Activated T-helper 17 cell treated with anti-CD3 and anti-CD28 coated beads, Interleukin-2, amount 50 U/mL, for 72 hours (primary cell): Measurements from ENCODE around the gene SP1. TPM values are rescaled to one million over a fixed set of nuclear protein-coding genes. Genes with fewer than 3 reads are reported as not detected.
"Not testable (repeated sequence)": the region's sequence is repeated elsewhere in the genome, so short reads cannot be mapped to it uniquely, and the experiment has no call there.

Experiments used
- ATAC-seq: fragments of 150-1000 bp; cut with Tn5 transposase; replicated peaks from 2 replicates; pipeline ENCODE4 v1.10.0; 2021; ENCODE audit warnings: mild to moderate bottlenecking, moderate library complexity
- H3K27ac Mint-ChIP-seq: one replicate; pipeline ENCODE4 v1.8.0; 2022; ENCODE audit warnings: mixed read lengths
- H3K27me3 Mint-ChIP-seq: one replicate; pipeline ENCODE4 v1.8.0; 2022; ENCODE audit warnings: mixed read lengths
- H3K36me3 Mint-ChIP-seq: one replicate; pipeline ENCODE4 v1.8.0; 2022; ENCODE audit warnings: low read depth, mild to moderate bottlenecking, mixed read lengths
- H3K4me1 Mint-ChIP-seq: one replicate; pipeline ENCODE4 v1.8.0; 2022; ENCODE audit warnings: mixed read lengths
- H3K4me3 Mint-ChIP-seq: one replicate; pipeline ENCODE4 v1.8.0; 2022; ENCODE audit warnings: mild to moderate bottlenecking, mixed read lengths
- H3K9me3 Mint-ChIP-seq: one replicate; pipeline ENCODE4 v1.8.0; 2022; ENCODE audit warnings: mixed read lengths
- total RNA-seq, 2 donors: library from RNA; stranded (reverse); gene quantifications; one replicate each; pipeline ENCODE4 v1.2.3, GENCODE V29; 2022

Gene SP1
- total RNA-seq, 2 donors from 2014 or later: 80.9 to 91.5 TPM

DNA sequence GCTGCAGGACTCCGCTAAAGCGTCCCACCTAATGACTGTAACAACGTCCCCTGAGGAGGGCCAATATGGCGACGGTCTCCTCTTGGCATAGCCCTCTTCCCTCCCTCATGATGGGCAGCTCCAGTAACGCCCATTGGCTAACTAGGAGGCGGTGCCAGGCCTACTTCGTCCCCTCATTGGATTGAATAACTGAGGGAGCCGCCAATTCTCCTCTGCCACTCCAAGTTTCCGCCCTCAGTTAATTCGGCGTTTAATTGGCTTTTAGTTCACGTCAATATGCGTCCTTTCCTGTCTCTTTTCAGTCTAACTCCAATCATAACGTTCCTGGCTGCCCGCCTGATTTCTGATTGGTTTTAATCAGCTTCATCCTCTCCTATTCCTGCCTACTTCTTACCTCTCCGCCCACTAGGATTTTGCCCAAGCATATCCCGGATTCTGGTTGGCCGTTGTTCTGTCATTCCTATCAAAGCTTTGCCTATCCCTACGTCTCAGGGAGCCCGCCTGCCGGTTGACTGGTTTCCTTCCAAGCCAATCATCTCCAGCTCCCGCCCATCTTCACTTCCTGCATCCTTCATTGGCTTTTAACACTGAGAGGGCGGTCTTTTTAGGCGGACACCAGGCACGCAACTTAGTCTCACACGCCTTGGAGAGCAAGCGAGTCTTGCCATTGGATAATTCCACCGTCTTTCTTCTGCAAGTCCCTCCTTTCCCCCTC, 430 bp upstream of the SP1 start:
- Mint-ChIP-seq H3K4me1 (peaks cover 27% of the 10 kb centered on the region), H3K9me3 (no peaks in the 10 kb centered on the region), H3K27me3 (no peaks in the 10 kb centered on the region), H3K27ac (no peak overlapping the region), H3K36me3 (peaks cover 42% of the 10 kb centered on the region), H3K4me3 (no peak overlapping the region)
- ATAC-seq: peak; percentile 77

DNA sequence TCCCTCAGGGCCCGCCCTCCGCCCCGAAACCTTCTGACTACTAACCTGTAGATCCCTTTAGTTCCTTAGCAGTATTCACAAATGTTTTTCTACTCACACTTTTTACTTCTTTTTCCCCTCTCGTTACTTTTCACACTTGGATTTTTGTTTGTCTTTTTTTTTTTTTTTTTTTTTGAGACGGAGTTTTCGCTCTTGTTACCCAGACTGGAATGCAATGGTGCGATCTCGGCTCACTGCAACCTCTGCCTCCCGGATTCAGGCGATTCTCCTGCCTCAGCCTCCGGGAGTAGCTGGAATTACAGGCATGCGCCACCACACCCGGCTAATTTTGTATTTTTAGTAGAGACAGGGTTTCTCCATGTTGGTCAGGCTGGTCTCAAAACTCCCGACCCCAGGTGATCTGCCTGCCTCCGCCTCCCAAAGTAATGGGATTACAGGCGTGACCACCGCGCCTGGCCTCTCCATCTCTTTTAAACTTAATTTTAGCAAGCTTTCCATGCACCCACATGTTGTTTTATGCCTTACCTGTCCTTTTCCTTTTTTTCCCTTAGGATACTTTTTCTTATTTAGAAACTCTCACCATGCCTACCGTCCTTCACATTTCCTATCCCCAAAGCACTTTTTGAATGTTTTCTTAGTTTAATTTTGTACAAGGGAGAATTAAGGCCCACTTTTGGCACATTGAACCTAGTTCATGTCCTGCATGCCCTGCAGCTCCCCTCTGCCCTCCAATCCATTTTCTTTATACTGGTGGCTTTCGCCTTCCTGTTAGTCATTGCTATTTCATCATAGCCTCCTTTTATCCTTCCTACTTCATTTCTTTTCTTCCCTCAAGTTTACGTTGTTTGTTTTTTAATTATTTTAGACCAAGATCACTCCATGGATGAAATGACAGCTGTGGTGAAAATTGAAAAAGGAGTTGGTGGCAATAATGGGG, 1.1 kb downstream of the SP1 start:
- H3K27me3 Mint-ChIP-seq: no peaks in the 10 kb centered on the region
- peak overlapping the region; percentile 93 for H3K4me3 Mint-ChIP-seq
- ATAC-seq: no peak
- H3K9me3 Mint-ChIP-seq: no peaks in the 10 kb centered on the region
- peak overlapping the region; percentile 93 for H3K27ac Mint-ChIP-seq
- peaks cover 30% of the 10 kb centered on the region for H3K4me1 Mint-ChIP-seq
- peaks cover 57% of the 10 kb centered on the region for H3K36me3 Mint-ChIP-seq

DNA sequence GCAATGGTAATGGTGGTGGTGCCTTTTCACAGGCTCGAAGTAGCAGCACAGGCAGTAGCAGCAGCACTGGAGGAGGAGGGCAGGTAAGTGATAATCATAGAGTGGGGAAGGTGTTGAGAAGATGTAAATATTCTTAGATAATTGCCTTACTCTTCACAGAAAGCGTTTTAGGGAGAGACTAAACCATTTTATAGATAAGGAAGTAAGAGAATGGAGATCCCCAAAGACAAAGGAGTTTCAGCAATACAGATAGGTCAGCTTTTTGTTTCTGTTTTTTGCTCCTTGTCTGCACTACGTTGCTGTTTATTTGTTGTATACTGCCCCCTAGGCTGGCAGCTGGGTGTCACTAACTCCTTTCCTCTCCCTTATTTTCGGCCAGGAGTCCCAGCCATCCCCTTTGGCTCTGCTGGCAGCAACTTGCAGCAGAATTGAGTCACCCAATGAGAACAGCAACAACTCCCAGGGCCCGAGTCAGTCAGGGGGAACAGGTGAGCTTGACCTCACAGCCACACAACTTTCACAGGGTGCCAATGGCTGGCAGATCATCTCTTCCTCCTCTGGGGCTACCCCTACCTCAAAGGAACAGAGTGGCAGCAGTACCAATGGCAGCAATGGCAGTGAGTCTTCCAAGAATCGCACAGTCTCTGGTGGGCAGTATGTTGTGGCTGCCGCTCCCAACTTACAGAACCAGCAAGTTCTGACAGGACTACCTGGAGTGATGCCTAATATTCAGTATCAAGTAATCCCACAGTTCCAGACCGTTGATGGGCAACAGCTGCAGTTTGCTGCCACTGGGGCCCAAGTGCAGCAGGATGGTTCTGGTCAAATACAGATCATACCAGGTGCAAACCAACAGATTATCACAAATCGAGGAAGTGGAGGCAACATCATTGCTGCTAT, 2.0 kb downstream of the SP1 start:
- Mint-ChIP-seq H3K27me3 (no peaks in the 10 kb centered on the region), H3K36me3 (peaks cover 66% of the 10 kb centered on the region), H3K4me1 (peaks cover 33% of the 10 kb centered on the region), H3K4me3 (peak overlapping the region; percentile 93), H3K27ac (peak overlapping the region; percentile 93), H3K9me3 (no peaks in the 10 kb centered on the region)
- no peak for ATAC-seq

DNA sequence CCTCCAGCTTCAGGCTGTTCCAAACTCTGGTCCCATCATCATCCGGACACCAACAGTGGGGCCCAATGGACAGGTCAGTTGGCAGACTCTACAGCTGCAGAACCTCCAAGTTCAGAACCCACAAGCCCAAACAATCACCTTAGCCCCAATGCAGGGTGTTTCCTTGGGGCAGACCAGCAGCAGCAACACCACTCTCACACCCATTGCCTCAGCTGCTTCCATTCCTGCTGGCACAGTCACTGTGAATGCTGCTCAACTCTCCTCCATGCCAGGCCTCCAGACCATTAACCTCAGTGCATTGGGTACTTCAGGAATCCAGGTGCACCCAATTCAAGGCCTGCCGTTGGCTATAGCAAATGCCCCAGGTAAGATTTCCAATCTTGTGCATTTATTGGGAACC, 3.3 kb downstream of the SP1 start:
- H3K27ac Mint-ChIP-seq: peak overlapping the region; percentile 58
- H3K27me3 Mint-ChIP-seq: no peaks in the 10 kb centered on the region
- H3K4me3 Mint-ChIP-seq: peak overlapping the region; percentile 93
- H3K4me1 Mint-ChIP-seq: peaks cover 36% of the 10 kb centered on the region
- ATAC-seq: no peak
- no peaks in the 10 kb centered on the region for H3K9me3 Mint-ChIP-seq
- peaks cover 79% of the 10 kb centered on the region for H3K36me3 Mint-ChIP-seq

DNA sequence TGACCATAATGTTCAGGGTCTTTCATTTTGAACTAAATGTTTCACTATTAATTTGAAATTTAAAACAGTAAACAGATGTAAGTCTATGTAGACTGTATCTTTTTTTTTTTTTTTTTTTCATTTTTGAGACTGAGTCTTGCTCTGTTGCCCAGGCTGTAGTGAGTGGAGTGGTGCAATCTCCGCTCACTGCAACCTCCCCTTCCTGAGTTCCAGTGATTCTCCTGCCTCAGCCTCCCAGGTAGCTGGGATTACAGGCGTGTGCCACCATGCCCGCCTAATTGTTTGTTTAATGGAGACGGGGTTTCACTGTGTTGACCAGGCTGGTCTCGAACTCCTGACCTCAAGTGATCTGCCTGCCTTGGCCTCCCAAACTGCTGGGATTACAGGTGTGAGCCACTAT, 6.4 kb downstream of the SP1 start:
- H3K27ac Mint-ChIP-seq: peak overlapping the region; percentile 35
- H3K9me3 Mint-ChIP-seq, ATAC-seq, H3K27me3 Mint-ChIP-seq: not testable (repeated sequence)
- peaks cover 98% of the 10 kb centered on the region for H3K36me3 Mint-ChIP-seq
- peak overlapping the region; percentile 67 for H3K4me3 Mint-ChIP-seq
- H3K4me1 Mint-ChIP-seq: peaks cover 40% of the 10 kb centered on the region

DNA sequence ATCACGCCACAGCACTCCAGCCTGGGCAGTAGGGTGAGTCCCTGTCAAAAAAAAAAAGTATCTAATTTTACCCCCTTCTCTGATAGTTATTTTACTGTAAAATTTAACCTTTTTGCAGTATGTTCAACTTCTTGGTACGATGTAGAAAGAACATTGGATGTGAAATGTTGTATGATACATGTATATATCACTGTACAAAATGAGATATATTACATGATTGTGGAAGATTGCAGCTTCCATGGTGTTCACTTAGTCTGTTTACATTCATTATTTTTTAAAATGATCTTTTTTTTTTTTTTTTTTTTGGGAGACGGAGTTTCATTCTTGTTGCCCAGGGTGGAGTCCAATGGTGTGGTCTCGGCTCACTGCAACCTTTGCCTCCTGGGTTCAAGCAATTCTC, 9.0 kb downstream of the SP1 start:
- Mint-ChIP-seq H3K27me3 (no peaks in the 10 kb centered on the region), H3K36me3 (peaks cover 92% of the 10 kb centered on the region), H3K4me3 (peak overlapping the region; percentile 67), H3K4me1 (peaks cover 21% of the 10 kb centered on the region), H3K27ac (no peak overlapping the region), H3K9me3 (no peaks in the 10 kb centered on the region)
- ATAC-seq: no peak

DNA sequence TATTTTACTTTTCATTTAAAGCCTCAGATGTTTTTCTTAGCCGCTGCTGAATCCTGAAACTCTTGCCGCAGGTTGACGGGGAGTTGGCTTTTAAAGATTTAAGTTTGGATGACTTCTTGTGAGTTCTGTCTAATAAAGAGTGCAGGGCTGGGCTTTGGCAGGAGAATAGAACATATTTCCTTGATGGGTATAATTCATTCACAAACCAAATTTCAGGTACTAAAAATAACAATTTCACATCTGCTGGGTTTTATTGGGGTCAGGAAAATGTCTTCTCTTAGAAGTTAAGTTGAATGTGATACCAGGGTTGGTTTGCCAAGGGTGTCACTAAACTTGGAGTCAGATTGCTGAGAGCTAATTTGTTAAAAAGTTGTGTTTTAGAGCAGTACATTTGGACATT, 9.7 kb downstream of the SP1 start:
- ATAC-seq: no peak
- no peaks in the 10 kb centered on the region for H3K27me3 Mint-ChIP-seq
- H3K4me1 Mint-ChIP-seq: peaks cover 21% of the 10 kb centered on the region
- H3K4me3 Mint-ChIP-seq: peak overlapping the region; percentile 67
- peaks cover 86% of the 10 kb centered on the region for H3K36me3 Mint-ChIP-seq
- no peaks in the 10 kb centered on the region for H3K9me3 Mint-ChIP-seq
- H3K27ac Mint-ChIP-seq: no peak overlapping the region

DNA sequence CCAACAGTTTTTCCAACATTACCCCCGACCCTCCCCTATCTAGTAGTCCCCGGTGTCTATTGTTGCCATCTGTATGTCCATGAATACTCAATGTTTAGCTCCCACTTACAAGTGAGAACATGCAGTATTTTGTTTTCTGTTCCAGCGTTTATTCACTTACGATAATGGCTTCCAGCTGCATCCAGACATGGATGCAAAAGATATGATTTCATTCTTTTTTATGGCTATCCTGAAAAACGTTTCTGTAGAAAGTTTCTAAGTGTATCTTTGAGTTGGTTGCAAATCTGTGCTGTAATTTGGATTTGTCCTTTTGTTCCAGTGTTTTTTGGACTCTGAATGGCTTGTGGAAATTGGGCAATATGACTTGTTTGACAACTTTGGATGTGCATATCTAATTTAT, 11.7 kb downstream of the SP1 start:
- Mint-ChIP-seq H3K9me3 (no peaks in the 10 kb centered on the region), H3K36me3 (peaks cover 86% of the 10 kb centered on the region), H3K4me3 (no peak overlapping the region), H3K27ac (no peak overlapping the region), H3K27me3 (no peaks in the 10 kb centered on the region), H3K4me1 (peaks cover 15% of the 10 kb centered on the region)
- ATAC-seq: no peak

DNA sequence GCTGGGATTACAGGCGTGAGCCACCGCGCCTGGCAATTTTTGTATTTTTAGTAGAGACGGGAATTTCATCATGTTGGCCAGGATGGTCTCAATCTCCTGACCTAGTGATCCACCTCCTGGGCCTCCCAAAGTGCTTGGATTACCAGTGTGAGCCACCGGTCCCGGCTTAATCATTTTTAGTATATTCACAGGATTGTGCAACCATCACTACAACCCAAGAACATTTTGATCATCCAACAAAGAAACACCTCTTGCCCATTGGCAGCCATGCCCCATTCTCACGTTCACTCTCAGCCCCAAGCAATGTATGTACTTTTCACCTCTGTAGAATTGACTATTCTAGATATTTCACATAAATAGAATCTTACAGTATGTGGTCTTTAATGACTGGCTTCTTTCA, 19.9 kb downstream of the SP1 start:
- no peaks in the 10 kb centered on the region for H3K9me3 Mint-ChIP-seq
- H3K4me3 Mint-ChIP-seq: no peak overlapping the region
- H3K27ac Mint-ChIP-seq: no peak overlapping the region
- ATAC-seq: no peak
- peaks cover 83% of the 10 kb centered on the region for H3K36me3 Mint-ChIP-seq
- H3K27me3 Mint-ChIP-seq: no peaks in the 10 kb centered on the region
- H3K4me1 Mint-ChIP-seq: peaks cover 6% of the 10 kb centered on the region

DNA sequence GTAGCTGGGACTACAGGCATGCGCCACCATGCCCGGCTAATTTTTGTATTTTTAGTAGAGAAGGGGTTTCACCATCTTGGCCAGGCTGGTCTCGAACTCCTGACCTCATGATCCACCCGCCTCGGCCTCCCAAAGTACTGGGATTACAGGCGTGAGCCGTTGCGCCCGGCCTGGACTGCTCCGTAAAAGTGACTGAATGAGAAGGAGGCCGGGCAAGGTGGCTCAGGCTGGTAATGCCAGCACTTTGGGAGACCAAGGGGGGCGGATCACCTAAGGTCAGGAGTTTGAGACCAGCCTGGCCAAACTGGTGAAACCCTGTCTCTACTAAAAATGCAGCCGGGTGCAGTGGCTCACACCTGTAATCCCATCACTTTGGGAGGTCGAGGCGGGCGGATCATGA, 22.4 kb downstream of the SP1 start:
- H3K27ac Mint-ChIP-seq, H3K9me3 Mint-ChIP-seq, ATAC-seq, H3K4me1 Mint-ChIP-seq, H3K4me3 Mint-ChIP-seq, H3K27me3 Mint-ChIP-seq: not testable (repeated sequence)
- H3K36me3 Mint-ChIP-seq: peaks cover 82% of the 10 kb centered on the region

DNA sequence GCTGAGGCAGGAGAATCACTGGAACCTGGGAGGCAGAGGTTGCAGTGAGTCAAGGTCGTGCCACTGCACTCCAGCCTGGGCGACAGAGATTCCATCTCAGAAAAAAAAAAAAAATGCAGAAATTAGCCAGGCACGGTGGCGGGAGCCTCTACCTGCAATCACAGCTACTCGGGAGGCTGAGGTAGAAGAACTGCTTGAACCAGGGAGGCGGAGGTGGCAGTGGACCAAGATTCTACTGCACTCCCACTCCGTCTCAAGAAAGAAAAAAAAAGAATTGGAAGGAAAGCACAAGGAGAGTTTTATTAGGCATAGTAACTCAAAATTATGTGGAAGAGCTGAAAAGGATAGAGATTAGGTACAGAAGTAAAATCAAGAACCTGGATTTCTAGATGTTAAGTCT, 22.9 kb downstream of the SP1 start:
- no peaks in the 10 kb centered on the region for H3K27me3 Mint-ChIP-seq
- H3K36me3 Mint-ChIP-seq: peaks cover 81% of the 10 kb centered on the region
- H3K4me1 Mint-ChIP-seq: peaks cover 6% of the 10 kb centered on the region
- no peak overlapping the region for H3K4me3 Mint-ChIP-seq
- ATAC-seq: no peak
- H3K9me3 Mint-ChIP-seq: no peaks in the 10 kb centered on the region
- no peak overlapping the region for H3K27ac Mint-ChIP-seq

DNA sequence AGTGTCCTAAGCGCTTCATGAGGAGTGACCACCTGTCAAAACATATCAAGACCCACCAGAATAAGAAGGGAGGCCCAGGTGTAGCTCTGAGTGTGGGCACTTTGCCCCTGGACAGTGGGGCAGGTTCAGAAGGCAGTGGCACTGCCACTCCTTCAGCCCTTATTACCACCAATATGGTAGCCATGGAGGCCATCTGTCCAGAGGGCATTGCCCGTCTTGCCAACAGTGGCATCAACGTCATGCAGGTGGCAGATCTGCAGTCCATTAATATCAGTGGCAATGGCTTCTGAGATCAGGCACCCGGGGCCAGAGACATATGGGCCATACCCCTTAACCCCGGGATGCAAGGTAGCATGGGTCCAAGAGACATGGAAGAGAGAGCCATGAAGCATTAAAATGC, 31.0 kb downstream of the SP1 start:
- Mint-ChIP-seq H3K27ac (no peak overlapping the region), H3K4me3 (no peak overlapping the region), H3K4me1 (peaks cover 13% of the 10 kb centered on the region), H3K36me3 (peaks cover 95% of the 10 kb centered on the region), H3K9me3 (no peaks in the 10 kb centered on the region), H3K27me3 (no peaks in the 10 kb centered on the region)
- no peak for ATAC-seq

DNA sequence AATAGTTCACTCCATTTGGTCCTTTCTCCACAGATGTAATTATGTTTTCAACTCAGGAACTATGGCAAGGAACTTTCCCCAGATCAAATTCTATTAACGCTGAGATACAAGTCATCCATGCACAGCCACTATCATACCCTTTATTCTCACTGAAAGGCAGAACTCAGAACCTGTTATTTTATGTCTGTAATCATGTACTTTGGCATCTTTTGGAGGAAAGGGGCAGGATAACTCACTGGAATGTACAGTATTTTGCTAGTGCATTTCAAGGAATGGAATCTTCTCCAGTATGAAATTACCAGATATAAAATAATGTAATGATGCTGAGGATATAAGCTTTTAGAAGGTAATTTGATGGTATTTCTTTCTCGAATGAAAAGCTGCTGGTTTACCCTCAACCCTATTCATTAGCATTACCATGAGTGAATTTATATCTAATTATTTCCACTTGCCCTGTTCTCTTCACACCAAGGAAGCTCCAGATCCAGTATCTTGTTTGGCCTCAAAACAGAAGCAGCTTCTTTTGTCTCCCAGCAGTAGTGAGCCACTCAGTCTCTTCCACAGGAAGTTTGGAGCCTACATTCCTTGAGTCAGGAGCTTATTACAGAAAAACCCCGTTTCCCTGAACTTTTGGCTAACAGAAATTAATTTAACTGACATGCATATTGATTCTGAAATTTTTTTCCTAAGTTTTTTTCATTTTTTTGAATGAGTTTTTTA, 33.7 kb downstream of the SP1 start:
- Mint-ChIP-seq H3K9me3 (no peaks in the 10 kb centered on the region), H3K27ac (peak overlapping the region; percentile 3), H3K36me3 (peaks cover 70% of the 10 kb centered on the region), H3K4me3 (no peak overlapping the region), H3K4me1 (peaks cover 14% of the 10 kb centered on the region), H3K27me3 (no peaks in the 10 kb centered on the region)
- ATAC-seq: no peak
